Fibroblast of lung (primary cell): ENCODE measurements around the gene GRB10.

Source experiments
- EZH2 ChIP-seq: IDR thresholded peaks from 2 replicates; pipeline ENCODE4 v1.5.1; 2012; ENCODE audit warnings: low read length, control low read depth, mild to moderate bottlenecking; ENCODE audit errors: missing control alignments
- TF ChIP-seq, protein P1 (sequence below), 2 donors: IDR thresholded peaks in 1 of 2; conservative IDR thresholded peaks in 1 of 2; 1 replicate in 1 of 2; 2 replicates in 1 of 2; pipeline ENCODE4 v1.5.1; 2011 to 2012; ENCODE audit warnings: low read length in 2 of 2, control low read depth in 1 of 2, inconsistent platforms in 1 of 2, low read depth in 1 of 2, mild to moderate bottlenecking in 1 of 2

DNA sequence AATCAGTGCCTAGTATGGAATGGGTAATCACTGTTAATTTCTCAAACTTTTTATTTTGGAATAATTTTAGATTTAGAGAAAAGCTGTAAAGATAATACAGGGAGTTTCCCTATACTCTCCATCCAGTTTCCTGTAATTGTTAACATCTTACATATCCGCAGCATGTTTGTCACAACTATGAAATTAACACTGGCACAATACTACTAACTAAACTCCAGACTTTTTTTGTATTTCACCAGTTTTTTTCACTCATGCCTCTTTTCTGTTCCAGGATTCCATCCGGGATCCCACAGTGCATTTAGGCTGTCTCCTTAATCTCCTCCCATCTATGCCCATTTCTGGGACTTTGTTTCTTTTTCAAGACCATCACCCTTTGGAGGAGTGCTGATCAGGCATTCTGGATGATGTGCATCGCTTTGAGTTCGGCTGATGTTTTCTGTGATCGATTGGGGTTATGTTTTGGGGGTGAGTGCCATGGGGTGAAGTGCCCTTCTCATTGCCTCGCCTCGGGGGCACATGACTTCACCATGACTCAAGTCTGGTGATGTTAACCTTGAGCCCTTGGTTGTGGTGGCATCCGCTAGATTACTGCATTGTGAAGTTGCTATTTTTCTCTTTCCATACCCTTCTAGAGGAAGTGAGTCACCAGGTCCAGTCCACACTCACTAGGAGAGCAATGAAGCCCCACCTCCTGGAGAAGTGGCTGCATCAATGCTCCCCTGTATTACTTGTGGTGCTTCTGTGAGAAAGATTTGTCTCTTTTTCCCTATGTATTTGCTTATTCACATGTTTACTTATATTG is 43.9 kb upstream of the GRB10 start:
- TF ChIP-seq, protein P1, sequence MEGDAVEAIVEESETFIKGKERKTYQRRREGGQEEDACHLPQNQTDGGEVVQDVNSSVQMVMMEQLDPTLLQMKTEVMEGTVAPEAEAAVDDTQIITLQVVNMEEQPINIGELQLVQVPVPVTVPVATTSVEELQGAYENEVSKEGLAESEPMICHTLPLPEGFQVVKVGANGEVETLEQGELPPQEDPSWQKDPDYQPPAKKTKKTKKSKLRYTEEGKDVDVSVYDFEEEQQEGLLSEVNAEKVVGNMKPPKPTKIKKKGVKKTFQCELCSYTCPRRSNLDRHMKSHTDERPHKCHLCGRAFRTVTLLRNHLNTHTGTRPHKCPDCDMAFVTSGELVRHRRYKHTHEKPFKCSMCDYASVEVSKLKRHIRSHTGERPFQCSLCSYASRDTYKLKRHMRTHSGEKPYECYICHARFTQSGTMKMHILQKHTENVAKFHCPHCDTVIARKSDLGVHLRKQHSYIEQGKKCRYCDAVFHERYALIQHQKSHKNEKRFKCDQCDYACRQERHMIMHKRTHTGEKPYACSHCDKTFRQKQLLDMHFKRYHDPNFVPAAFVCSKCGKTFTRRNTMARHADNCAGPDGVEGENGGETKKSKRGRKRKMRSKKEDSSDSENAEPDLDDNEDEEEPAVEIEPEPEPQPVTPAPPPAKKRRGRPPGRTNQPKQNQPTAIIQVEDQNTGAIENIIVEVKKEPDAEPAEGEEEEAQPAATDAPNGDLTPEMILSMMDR (conservative IDR thresholded peaks at IDR 0.05 in 1 of 2, IDR thresholded peaks at IDR 0.05 in 1 of 2; ENCODE audit: low read depth in 1 of 2, low read length in 2 of 2) = peak in 1 of 2 donors; percentile 12
- TF ChIP-seq EZH2 = no peak
